HepG2 (cell line): ENCODE measurements around the gene ZC3H7B. TPM values are rescaled to one million over a fixed set of nuclear protein-coding genes. Genes with fewer than 3 reads are reported as not detected.
A peak's percentile ranks its signal among the peaks of the same experiment; 100 is the strongest.

Source experiments
- BRD4 ChIP-seq: sonication (generic); formaldehyde crosslinking; IDR thresholded peaks from 2 replicates; pipeline ENCODE4 v1.4.0; 2020; ENCODE audit warnings: missing genetic modification reagents
- CC2D1A ChIP-seq: sonication (generic); formaldehyde crosslinking; IDR thresholded peaks from 2 replicates; pipeline ENCODE4 v1.8.1; 2023; ENCODE audit warnings: mild to moderate bottlenecking, missing genetic modification reagents
- DNMT1 ChIP-seq: sonication (generic); formaldehyde crosslinking; IDR thresholded peaks from 2 replicates; pipeline ENCODE4 v1.5.1; 2020; ENCODE audit warnings: mild to moderate bottlenecking, missing genetic modification reagents
- FOSL1 ChIP-seq: sonication (generic); formaldehyde crosslinking; IDR thresholded peaks from 2 replicates; pipeline ENCODE4 v1.9.0; 2021; ENCODE audit warnings: missing genetic modification reagents, borderline replicate concordance
- MAFG ChIP-seq: sonication (generic); formaldehyde crosslinking; IDR thresholded peaks from 2 replicates; pipeline ENCODE4 v1.5.1; 2020; ENCODE audit warnings: mild to moderate bottlenecking, missing genetic modification reagents
- MXD1 ChIP-seq: sonication (generic); formaldehyde crosslinking; IDR thresholded peaks from 2 replicates; pipeline ENCODE4 v1.4.0; 2020; ENCODE audit warnings: mild to moderate bottlenecking, missing genetic modification reagents
- NR3C1 ChIP-seq: sonication (generic); formaldehyde crosslinking; IDR thresholded peaks from 2 replicates; pipeline ENCODE4 v1.4.0; 2020; ENCODE audit warnings: missing genetic modification reagents
- STAT6 ChIP-seq: sonication (generic); formaldehyde crosslinking; IDR thresholded peaks from 2 replicates; pipeline ENCODE4 v1.4.0; 2020; ENCODE audit warnings: missing genetic modification reagents, mild to moderate bottlenecking, borderline replicate concordance
- TEF ChIP-seq: sonication (generic); formaldehyde crosslinking; IDR thresholded peaks from 2 replicates; pipeline ENCODE4 v1.5.0; 2020; ENCODE audit warnings: missing genetic modification reagents
- ZBTB25 ChIP-seq: IDR thresholded peaks from 2 replicates; pipeline ENCODE4 v1.6.1; 2018; ENCODE audit warnings: missing genetic modification reagents
- ZNF142 ChIP-seq: sonication (generic); formaldehyde crosslinking; IDR thresholded peaks from 2 replicates; pipeline ENCODE4 v1.4.0; 2020; ENCODE audit warnings: missing genetic modification reagents
- ZNF253 ChIP-seq: sonication (generic); formaldehyde crosslinking; IDR thresholded peaks from 2 replicates; pipeline ENCODE4 v1.8.0; 2022; ENCODE audit warnings: mild to moderate bottlenecking, missing genetic modification reagents, borderline replicate concordance
- ZNF296 ChIP-seq: sonication (generic); formaldehyde crosslinking; conservative IDR thresholded peaks from 2 replicates; pipeline ENCODE4 v1.5.0; 2020; ENCODE audit warnings: mild to moderate bottlenecking, missing genetic modification reagents
- ZNF513 ChIP-seq: sonication (generic); formaldehyde crosslinking; conservative IDR thresholded peaks from 2 replicates; pipeline ENCODE4 v1.5.0; 2020; ENCODE audit warnings: missing genetic modification reagents
- ZNF543 ChIP-seq: sonication (generic); formaldehyde crosslinking; IDR thresholded peaks from 2 replicates; pipeline ENCODE4 v1.4.0; 2020; ENCODE audit warnings: mild to moderate bottlenecking, missing genetic modification reagents
- ZSCAN25 ChIP-seq: sonication (generic); formaldehyde crosslinking; IDR thresholded peaks from 2 replicates; pipeline ENCODE4 v1.8.0; 2022; ENCODE audit warnings: mild to moderate bottlenecking, missing genetic modification reagents
- polyA plus RNA-seq, 8 experiments: library from polyadenylated mRNA; depleted of rRNA in 3 of 8; stranded (reverse) in 7 of 8; unstranded in 1 of 8; fragments of >200 nt; fragmentation: Illumina TruSeq in 4 of 8; extraction: Trizol in 4 of 8; gene quantifications; 2 replicates each; pipeline versions ENCODE4 v1.2.1 to v1.2.3, GENCODE V29; 2011 to 2016; ENCODE audit warnings: low read depth in 4 of 8, missing spikeins in 1 of 8, mixed read lengths in 1 of 8; ENCODE audit not compliant: insufficient read depth in 1 of 8
- total RNA-seq, 5 experiments: library from RNA; depleted of rRNA; stranded (reverse); fragments of >200 nt; fragmentation: Illumina TruSeq; extraction: Trizol; gene quantifications; 2 replicates each; pipeline ENCODE4 v1.2.3, GENCODE V29; 2016; ENCODE audit warnings: low read depth in 1 of 5

Gene ZC3H7B
- total and polyA plus RNA-seq, 2 of the 13 experiments (the other 11 are each of a cell fraction or from before 2014, with no cell fraction given): 26.4 to 37.2 TPM

- TF ChIP-seq ZNF253 (CRISPR knock-in tag) (no peak), BRD4 (CRISPR knock-in tag) (no peak), ZSCAN25 (CRISPR knock-in tag) (peak; percentile 53; the same call in 1 of the 2 replicates), TEF (CRISPR knock-in tag) (no peak), ZNF296 (CRISPR knock-in tag) (no peak), MAFG (CRISPR knock-in tag) (peak; percentile 78; the same call in 1 of the 2 replicates), DNMT1 (CRISPR knock-in tag) (no peak), ZNF513 (no peak), STAT6 (no peak), NR3C1 (CRISPR knock-in tag) (no peak), ZBTB25 (peak; percentile 72; the same call in 1 of the 2 replicates), ZNF543 (CRISPR knock-in tag) (no peak), CC2D1A (no peak), ZNF142 (CRISPR knock-in tag) (no peak), MXD1 (CRISPR knock-in tag) (no peak), FOSL1 (CRISPR knock-in tag) (no peak)
Measured at GRCh38 chr22:41403532-41404318, 102.4 kb downstream of the ZC3H7B start (continued).
